Parathyroid adenoma (tissue), 2 donors: ENCODE data around the gene DOCK3.

Experiments
- H2AFZ ChIP-seq: fragments of 300-600 bp; sonication (generic); one replicate; pipeline ENCODE4 v1.7.0; 2017; ENCODE audit warnings: antibody characterized with exemption, mild to moderate bottlenecking
- H3K27ac ChIP-seq: fragments of 300-600 bp; sonication (generic); one replicate; pipeline ENCODE4 v1.7.0; 2017
- H3K27me3 ChIP-seq: fragments of 300-600 bp; sonication (generic); one replicate; pipeline ENCODE4 v1.7.0; 2017; ENCODE audit warnings: low read length; ENCODE audit not compliant: control insufficient read depth, insufficient read depth
- H3K36me3 ChIP-seq: fragments of 300-600 bp; sonication (generic); one replicate; pipeline ENCODE4 v1.7.0; 2017; ENCODE audit warnings: low read length; ENCODE audit not compliant: control insufficient read depth, insufficient read depth
- H3K4me1 ChIP-seq: fragments of 300-600 bp; sonication (generic); one replicate; pipeline ENCODE4 v1.7.0; 2017; ENCODE audit warnings: control low read depth
- H3K4me2 ChIP-seq: fragments of 300-600 bp; sonication (generic); one replicate; pipeline ENCODE4 v1.7.0; 2017; ENCODE audit warnings: low read length
- H3K4me3 ChIP-seq: fragments of 300-600 bp; sonication (generic); one replicate; pipeline ENCODE4 v1.7.0; 2017; ENCODE audit warnings: low read depth, low read length
- H3K79me2 ChIP-seq: fragments of 300-600 bp; sonication (generic); one replicate; pipeline ENCODE4 v1.7.0; 2017; ENCODE audit warnings: control low read depth
- H3K9ac ChIP-seq: fragments of 300-600 bp; sonication (generic); one replicate; pipeline ENCODE4 v1.7.0; 2017; ENCODE audit warnings: mild to moderate bottlenecking
- H3K9me3 ChIP-seq: fragments of 300-600 bp; sonication (generic); one replicate; pipeline ENCODE4 v1.7.0; 2017; ENCODE audit warnings: low read length; ENCODE audit not compliant: control insufficient read depth
- CTCF ChIP-seq: fragments of 300-600 bp; sonication (generic); IDR thresholded peaks from one replicate; pipeline ENCODE4 v1.7.0; 2017; ENCODE audit warnings: antibody characterized with exemption, mild to moderate bottlenecking
- donor health status: primary hyperparathyroidism.

Gene DOCK3

GRCh38 chr3:50724831-50725230, 50.1 kb downstream of the DOCK3 start:
- H3K9me3 ChIP-seq: no peaks in the 10 kb centered on the region
- H3K9ac ChIP-seq: no peak overlapping the region
- no peaks in the 10 kb centered on the region for H3K4me1 ChIP-seq
- H3K36me3 ChIP-seq: no peaks in the 10 kb centered on the region
- H3K4me2 ChIP-seq: no peak overlapping the region
- no peaks in the 10 kb centered on the region for H3K27me3 ChIP-seq
- TF ChIP-seq CTCF: no peak
- H3K79me2 ChIP-seq: peaks cover 18% of the 10 kb centered on the region
- H3K27ac ChIP-seq: no peak overlapping the region
- no peak overlapping the region for H3K4me3 ChIP-seq
- H2AFZ ChIP-seq: no peak overlapping the region

- Histone ChIP-seq H3K27me3 (no peaks in the 10 kb centered on the region), H3K4me3 (no peak overlapping the region), H3K36me3 (no peaks in the 10 kb centered on the region), H3K79me2 (peaks cover 14% of the 10 kb centered on the region), H3K27ac (no peak overlapping the region), H3K4me1 (no peaks in the 10 kb centered on the region), H2AFZ (no peak overlapping the region), H3K9me3 (no peaks in the 10 kb centered on the region), H3K4me2 (no peak overlapping the region), H3K9ac (no peak overlapping the region)
- no peak for TF ChIP-seq CTCF
Observed at GRCh38 chr3:50734985-50735384, 60.3 kb downstream of the DOCK3 start.

GRCh38 chr3:50737193-50737905, 62.6 kb downstream of the DOCK3 start:
- Histone ChIP-seq H3K4me2 (no peak overlapping the region), H3K4me1 (no peaks in the 10 kb centered on the region), H3K9me3 (no peaks in the 10 kb centered on the region), H3K79me2 (peaks cover 10% of the 10 kb centered on the region), H3K36me3 (no peaks in the 10 kb centered on the region), H3K27me3 (no peaks in the 10 kb centered on the region), H3K27ac (no peak overlapping the region), H3K9ac (no peak overlapping the region), H2AFZ (no peak overlapping the region), H3K4me3 (no peak overlapping the region)
- no peak for TF ChIP-seq CTCF

GRCh38 chr3:50737906-50738598, 63.3 kb downstream of the DOCK3 start:
- Histone ChIP-seq H3K9ac (no peak overlapping the region), H2AFZ (no peak overlapping the region), H3K36me3 (no peaks in the 10 kb centered on the region), H3K79me2 (peaks cover 10% of the 10 kb centered on the region), H3K4me1 (no peaks in the 10 kb centered on the region), H3K9me3 (no peaks in the 10 kb centered on the region), H3K27me3 (no peaks in the 10 kb centered on the region), H3K27ac (no peak overlapping the region), H3K4me2 (no peak overlapping the region), H3K4me3 (no peak overlapping the region)
- no peak for TF ChIP-seq CTCF
